Measurements from ENCODE around the gene VGLL4.
"Not testable (repeated sequence)": the region's sequence is repeated elsewhere in the genome, so short reads cannot be mapped to it uniquely, and the experiment has no call there.

The VGLL4 gene

GRCh38 chr3:11535243-11535960, 108.3 kb downstream of the VGLL4 start:
- Histone ChIP-seq H3K9ac (ENCODE audit: insufficient read length, low read depth) (no peak overlapping the region), H3K9me3 (ENCODE audit: insufficient read depth, low read length) (no peaks in the 10 kb centered on the region), H3K27me3 (ENCODE audit: insufficient read depth, insufficient read length) (no peaks in the 10 kb centered on the region), H3K36me3 (ENCODE audit: insufficient read depth, insufficient read length, low read length) (no peaks in the 10 kb centered on the region), H3K4me3 (ENCODE audit: insufficient read length, low read depth) (no peak overlapping the region), H3K4me1 (ENCODE audit: insufficient read depth, insufficient read length) (peaks cover 11% of the 10 kb centered on the region)
- TF ChIP-seq YY1 (IDR thresholded peaks at IDR 0.05; ENCODE audit: insufficient read depth, insufficient read length): no peak
- no peak for TF ChIP-seq SUZ12 (IDR thresholded peaks at IDR 0.05; ENCODE audit: extremely low read depth, insufficient read depth, insufficient read length)
- TF ChIP-seq ZNF274 (IDR thresholded peaks at IDR 0.05; ENCODE audit: low read depth, low read length): no peak
- DNase-seq (ENCODE audit: low read depth, low spot score): no peak

- TF ChIP-seq ZNF274 (IDR thresholded peaks at IDR 0.05; ENCODE audit: low read depth, low read length) (no peak), YY1 (IDR thresholded peaks at IDR 0.05; ENCODE audit: insufficient read depth, insufficient read length) (no peak), SUZ12 (IDR thresholded peaks at IDR 0.05; ENCODE audit: extremely low read depth, insufficient read depth, insufficient read length) (no peak)
- peaks cover 11% of the 10 kb centered on the region for H3K4me1 ChIP-seq (ENCODE audit: insufficient read depth, insufficient read length)
- H3K4me3 ChIP-seq (ENCODE audit: insufficient read length, low read depth): no peak overlapping the region
- no peak for DNase-seq (ENCODE audit: low read depth, low spot score)
- H3K9me3 ChIP-seq (ENCODE audit: insufficient read depth, low read length): no peaks in the 10 kb centered on the region
- H3K36me3 ChIP-seq (ENCODE audit: insufficient read depth, insufficient read length, low read length): no peaks in the 10 kb centered on the region
- no peaks in the 10 kb centered on the region for H3K27me3 ChIP-seq (ENCODE audit: insufficient read depth, insufficient read length)
- H3K9ac ChIP-seq (ENCODE audit: insufficient read length, low read depth): no peak overlapping the region
Observed at GRCh38 chr3:11534793-11535101, 109.0 kb downstream of the VGLL4 start.

GRCh38 chr3:11534011-11534792, 109.5 kb downstream of the VGLL4 start:
- Histone ChIP-seq H3K4me3 (ENCODE audit: insufficient read length, low read depth) (no peak overlapping the region), H3K27me3 (ENCODE audit: insufficient read depth, insufficient read length) (no peaks in the 10 kb centered on the region), H3K9ac (ENCODE audit: insufficient read length, low read depth) (no peak overlapping the region), H3K36me3 (ENCODE audit: insufficient read depth, insufficient read length, low read length) (no peaks in the 10 kb centered on the region), H3K9me3 (ENCODE audit: insufficient read depth, low read length) (no peaks in the 10 kb centered on the region), H3K4me1 (ENCODE audit: insufficient read depth, insufficient read length) (peaks cover 13% of the 10 kb centered on the region)
- no peak for TF ChIP-seq ZNF274 (IDR thresholded peaks at IDR 0.05; ENCODE audit: low read depth, low read length)
- TF ChIP-seq YY1 (IDR thresholded peaks at IDR 0.05; ENCODE audit: insufficient read depth, insufficient read length): no peak
- no peak for TF ChIP-seq SUZ12 (IDR thresholded peaks at IDR 0.05; ENCODE audit: extremely low read depth, insufficient read depth, insufficient read length)
- no peak for DNase-seq (ENCODE audit: low read depth, low spot score)

- peaks cover 13% of the 10 kb centered on the region for H3K4me1 ChIP-seq (ENCODE audit: insufficient read depth, insufficient read length)
- no peak for DNase-seq (ENCODE audit: low read depth, low spot score)
- no peaks in the 10 kb centered on the region for H3K36me3 ChIP-seq (ENCODE audit: insufficient read depth, insufficient read length, low read length)
- no peak overlapping the region for H3K9ac ChIP-seq (ENCODE audit: insufficient read length, low read depth)
- H3K9me3 ChIP-seq (ENCODE audit: insufficient read depth, low read length): no peaks in the 10 kb centered on the region
- TF ChIP-seq ZNF274 (IDR thresholded peaks at IDR 0.05; ENCODE audit: low read depth, low read length) (no peak), YY1 (IDR thresholded peaks at IDR 0.05; ENCODE audit: insufficient read depth, insufficient read length) (no peak), SUZ12 (IDR thresholded peaks at IDR 0.05; ENCODE audit: extremely low read depth, insufficient read depth, insufficient read length) (no peak)
- no peaks in the 10 kb centered on the region for H3K27me3 ChIP-seq (ENCODE audit: insufficient read depth, insufficient read length)
- no peak overlapping the region for H3K4me3 ChIP-seq (ENCODE audit: insufficient read length, low read depth)
Observed at GRCh38 chr3:11532931-11533391, 110.8 kb downstream of the VGLL4 start.

GRCh38 chr3:11530153-11530721, 113.5 kb downstream of the VGLL4 start:
- Histone ChIP-seq H3K4me1 (ENCODE audit: insufficient read depth, insufficient read length) (peaks cover 10% of the 10 kb centered on the region), H3K9ac (ENCODE audit: insufficient read length, low read depth) (no peak overlapping the region), H3K27me3 (ENCODE audit: insufficient read depth, insufficient read length) (no peaks in the 10 kb centered on the region), H3K36me3 (ENCODE audit: insufficient read depth, insufficient read length, low read length) (no peaks in the 10 kb centered on the region), H3K4me3 (ENCODE audit: insufficient read length, low read depth) (no peak overlapping the region), H3K9me3 (ENCODE audit: insufficient read depth, low read length) (no peaks in the 10 kb centered on the region)
- DNase-seq (ENCODE audit: low read depth, low spot score): no peak
- no peak for TF ChIP-seq SUZ12 (IDR thresholded peaks at IDR 0.05; ENCODE audit: extremely low read depth, insufficient read depth, insufficient read length)
- TF ChIP-seq YY1 (IDR thresholded peaks at IDR 0.05; ENCODE audit: insufficient read depth, insufficient read length): no peak
- no peak for TF ChIP-seq ZNF274 (IDR thresholded peaks at IDR 0.05; ENCODE audit: low read depth, low read length)

- Histone ChIP-seq H3K36me3 (ENCODE audit: insufficient read depth, insufficient read length, low read length) (no peaks in the 10 kb centered on the region), H3K4me1 (ENCODE audit: insufficient read depth, insufficient read length) (peaks cover 8% of the 10 kb centered on the region), H3K27me3 (ENCODE audit: insufficient read depth, insufficient read length) (no peaks in the 10 kb centered on the region), H3K4me3 (ENCODE audit: insufficient read length, low read depth) (no peak overlapping the region), H3K9ac (ENCODE audit: insufficient read length, low read depth) (no peak overlapping the region), H3K9me3 (ENCODE audit: insufficient read depth, low read length) (no peaks in the 10 kb centered on the region)
- no peak for DNase-seq (ENCODE audit: low read depth, low spot score)
- TF ChIP-seq YY1 (IDR thresholded peaks at IDR 0.05; ENCODE audit: insufficient read depth, insufficient read length): no peak
- no peak for TF ChIP-seq SUZ12 (IDR thresholded peaks at IDR 0.05; ENCODE audit: extremely low read depth, insufficient read depth, insufficient read length)
- no peak for TF ChIP-seq ZNF274 (IDR thresholded peaks at IDR 0.05; ENCODE audit: low read depth, low read length)
Observed at GRCh38 chr3:11529281-11529680, 114.4 kb downstream of the VGLL4 start.

- H3K9me3 ChIP-seq (ENCODE audit: insufficient read depth, low read length); H3K36me3 ChIP-seq (ENCODE audit: insufficient read depth, insufficient read length, low read length); H3K4me1 ChIP-seq (ENCODE audit: insufficient read depth, insufficient read length); DNase-seq (ENCODE audit: low read depth, low spot score); H3K4me3 ChIP-seq (ENCODE audit: insufficient read length, low read depth); H3K27me3 ChIP-seq (ENCODE audit: insufficient read depth, insufficient read length); H3K9ac ChIP-seq (ENCODE audit: insufficient read length, low read depth): not testable (repeated sequence)
Observed at GRCh38 chr3:11526121-11526520, 117.6 kb downstream of the VGLL4 start.
